T-helper 2 cell treated with Interferon-gamma antibody and Interleukin-4, amounts not matched to agents 100 ng/mL and 5 ng/mL, for 36 hours (primary cell): ENCODE measurements around the gene TTLL12. TPM values are rescaled to one million over a fixed set of nuclear protein-coding genes. Genes with fewer than 3 reads are reported as not detected.
"Not testable (repeated sequence)": the region's sequence is repeated elsewhere in the genome, so short reads cannot be mapped to it uniquely, and the experiment has no call there.

Source experiments
- intact Hi-C: fragments of 100-400 bp; cut with micrococcal nuclease; formaldehyde crosslinking; loops from one replicate; pipeline ENCODE4 v1.15.1; 2023
- total RNA-seq: library from RNA; stranded (reverse); gene quantifications from 2 replicates; pipeline ENCODE4 v1.2.3, GENCODE V29; 2022

Gene TTLL12
- total RNA-seq, 1 donor from 2014 or later: 53.0 TPM

DNA sequence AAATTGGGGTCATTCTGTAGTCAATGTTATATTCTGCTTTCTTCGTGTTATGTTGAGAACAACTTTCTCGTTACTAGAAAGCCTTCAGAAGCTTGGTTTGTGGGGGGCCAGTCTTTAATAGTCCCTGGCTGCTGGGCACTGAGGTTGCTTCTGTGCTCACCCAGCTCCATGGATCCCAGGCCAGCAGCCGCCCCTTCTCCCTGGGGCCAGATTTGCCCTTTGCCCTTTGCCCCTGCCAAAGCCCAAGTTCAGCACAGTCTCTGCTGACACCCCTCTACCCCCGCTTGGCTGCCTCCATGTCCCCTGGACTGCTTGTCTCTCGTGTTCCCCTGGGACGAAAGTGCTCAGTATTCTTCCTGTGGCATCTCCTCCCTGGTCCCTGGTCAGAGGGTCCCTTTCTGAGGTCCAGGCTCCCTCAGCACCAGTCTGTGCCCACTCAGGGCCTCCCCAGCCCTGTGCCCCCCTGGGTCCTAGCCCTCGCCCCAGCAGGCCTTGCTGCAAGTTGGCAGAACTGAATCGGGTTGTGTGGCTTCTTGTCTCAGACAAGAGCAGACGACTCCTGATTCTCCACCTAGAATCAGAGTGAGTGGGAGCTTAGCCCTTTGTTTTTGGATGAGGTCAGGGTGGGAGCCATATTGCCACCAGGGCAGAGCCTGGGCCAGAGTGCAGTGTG, 28.9 kb downstream of the TTLL12 start:
- intact Hi-C loops: no loop called here

DNA sequence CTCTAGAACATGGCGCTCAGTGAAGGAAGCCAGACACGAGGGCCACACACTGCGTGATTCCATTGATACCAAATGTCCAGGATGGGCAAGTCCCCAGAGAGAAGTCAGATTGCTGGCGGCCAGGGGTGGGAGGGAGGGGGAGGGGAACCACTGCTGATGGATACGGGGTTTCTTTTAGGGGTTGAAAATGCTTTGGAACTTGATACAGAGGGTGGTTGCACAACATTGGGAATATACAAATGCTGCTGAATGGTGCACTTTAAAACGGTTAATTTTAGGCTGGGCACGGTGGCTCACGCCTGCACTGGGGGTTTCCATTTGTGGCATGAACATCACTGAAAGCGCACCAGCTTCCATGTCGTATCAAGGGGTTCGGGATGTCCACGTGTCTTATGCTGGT, 30.5 kb downstream of the TTLL12 start:
- intact Hi-C loops: no loop called here

- intact Hi-C loops: no loop called here
These were observed 31.1 kb downstream of the TTLL12 start for GRCh38 chr22:43155789-43156188.

- intact Hi-C loops: loop anchor here (5.0 kb wide), 1 partner anchor 43 kb away; the partner anchor contains the start of gene BIK
These were observed 31.9 kb downstream of the TTLL12 start for GRCh38 chr22:43154887-43155536.

- intact Hi-C loops: loop anchor here (5.0 kb wide), 1 partner anchor 42 kb away; the partner anchor contains the start of gene BIK
These were observed 33.0 kb downstream of the TTLL12 start for GRCh38 chr22:43153899-43154298.

GRCh38 chr22:43152357-43153071, 34.4 kb downstream of the TTLL12 start:
- intact Hi-C loops: loop anchor here (5.0 kb wide), 1 partner anchor 40 kb away; the partner anchor contains the start of gene BIK

DNA sequence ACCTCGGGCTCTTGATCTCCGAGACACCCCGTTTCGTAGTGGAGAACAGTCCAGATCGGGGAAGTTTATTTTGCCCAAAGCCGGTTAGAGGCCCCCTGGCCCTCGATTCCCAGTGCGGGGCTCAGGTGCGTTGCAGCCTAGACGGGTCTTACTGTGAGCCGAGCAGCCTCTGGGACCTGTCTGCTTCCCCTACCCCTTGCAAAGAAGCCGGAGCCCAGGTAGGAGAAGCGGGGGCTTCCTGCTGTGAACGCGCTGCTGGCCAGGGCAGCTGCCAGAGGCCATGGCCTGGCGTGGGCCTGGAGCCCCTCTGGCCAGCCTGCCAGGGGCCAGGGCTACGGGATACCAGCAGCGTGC, 35.0 kb downstream of the TTLL12 start:
- intact Hi-C loops: loop anchor here (5.0 kb wide), 1 partner anchor 40 kb away; the partner anchor contains the start of gene BIK

DNA sequence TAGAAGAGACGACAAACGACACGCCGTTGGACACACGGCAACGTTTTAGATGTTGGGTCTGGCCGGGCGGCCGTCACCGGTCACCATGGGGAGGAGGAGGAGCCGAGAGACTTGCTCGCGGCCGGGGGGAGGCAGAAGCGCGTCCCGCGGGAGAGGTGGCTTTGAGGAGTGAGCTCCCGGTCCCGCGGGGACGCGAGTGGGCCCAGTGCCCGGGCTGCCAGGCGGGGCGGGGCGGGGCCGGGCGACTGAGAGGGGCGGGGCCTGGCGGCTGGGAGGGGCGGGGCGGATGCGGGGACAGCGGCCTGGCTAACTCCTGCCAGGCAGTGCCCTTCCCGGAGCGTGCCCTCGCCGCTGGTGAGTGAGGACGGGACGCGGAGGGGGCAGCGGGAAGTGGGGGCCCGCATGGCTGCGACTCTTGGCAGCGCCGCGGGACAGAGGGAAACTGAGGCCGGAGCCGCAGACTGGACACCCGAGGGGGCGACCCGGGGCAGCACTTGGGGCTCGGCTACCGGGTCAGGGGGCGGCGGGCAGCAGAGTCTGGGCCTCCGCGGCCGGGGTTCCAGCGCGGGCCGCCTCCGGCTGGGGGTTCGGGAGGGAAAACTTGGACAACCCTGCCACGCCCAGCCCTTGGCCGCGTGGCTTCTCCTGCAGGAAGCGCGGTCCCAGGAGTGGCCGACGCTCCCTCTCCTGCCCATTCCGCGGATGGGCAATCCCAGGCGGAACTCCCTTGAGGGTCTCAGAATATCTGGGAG, 35.5 kb downstream of the TTLL12 start, which contains the start of gene TSPO:
TSS of gene TSPO (plus strand) at position 309 of the 752 bp plus-strand sequence. CDS start 7,680 bp downstream, outside the sequence.
- intact Hi-C loops: loop anchor here (2.0 to 5.0 kb wide), 2 partner anchors 35 to 39 kb away; partner anchors contain the start of genes BIK and TTLL12

- intact Hi-C loops: loop anchor here (2.0 to 5.0 kb wide), 2 partner anchors 36 to 38 kb away; partner anchors contain the start of genes BIK and TTLL12
These were observed 36.2 kb downstream of the TTLL12 start for GRCh38 chr22:43150731-43151206.

DNA sequence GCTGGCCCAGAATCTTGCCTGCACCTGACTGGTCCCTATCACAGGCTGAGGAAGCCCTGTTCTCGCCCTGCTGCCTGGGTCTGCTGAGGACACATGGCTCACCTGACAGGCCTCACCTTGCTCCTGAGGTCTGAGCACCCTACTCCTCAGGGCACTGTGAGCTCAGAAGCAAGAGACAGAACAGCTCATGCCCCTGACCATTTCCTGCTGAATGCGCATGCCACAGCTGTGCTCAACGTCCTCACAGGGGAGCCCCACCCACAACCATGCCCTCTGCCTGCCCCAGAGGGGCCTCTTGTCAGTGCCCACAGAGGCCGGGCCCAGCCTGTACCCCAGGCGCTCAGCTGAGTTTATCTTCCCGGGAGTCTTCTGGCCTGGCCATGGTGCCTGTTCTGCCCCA, 38.4 kb downstream of the TTLL12 start:
- intact Hi-C loops: no loop called here

DNA sequence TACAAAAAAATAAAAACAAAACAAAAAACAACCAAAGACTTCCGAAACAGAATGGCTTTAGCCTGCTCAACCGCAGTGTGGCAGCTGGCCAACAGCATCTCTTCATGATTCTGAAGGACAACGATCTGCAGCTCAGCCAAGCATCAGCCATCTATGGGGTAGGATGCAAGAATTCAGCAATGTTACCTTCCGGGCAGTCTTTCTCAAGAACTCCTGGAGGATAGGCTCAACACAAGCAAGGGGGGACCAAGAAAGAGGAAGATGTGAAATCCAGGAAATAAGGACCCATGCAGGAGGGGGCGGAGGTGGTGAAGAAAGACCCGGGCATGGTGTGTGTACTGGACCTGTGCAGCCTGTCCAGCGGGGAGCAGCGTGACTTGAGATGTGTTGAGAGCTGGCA, 39.1 kb downstream of the TTLL12 start:
- intact Hi-C loops: no loop called here

GRCh38 chr22:43146332-43146731, 40.6 kb downstream of the TTLL12 start:
- intact Hi-C loops: not testable (repeated sequence)

- intact Hi-C loops: not testable (repeated sequence)
These were observed 41.6 kb downstream of the TTLL12 start for GRCh38 chr22:43145371-43145770.

DNA sequence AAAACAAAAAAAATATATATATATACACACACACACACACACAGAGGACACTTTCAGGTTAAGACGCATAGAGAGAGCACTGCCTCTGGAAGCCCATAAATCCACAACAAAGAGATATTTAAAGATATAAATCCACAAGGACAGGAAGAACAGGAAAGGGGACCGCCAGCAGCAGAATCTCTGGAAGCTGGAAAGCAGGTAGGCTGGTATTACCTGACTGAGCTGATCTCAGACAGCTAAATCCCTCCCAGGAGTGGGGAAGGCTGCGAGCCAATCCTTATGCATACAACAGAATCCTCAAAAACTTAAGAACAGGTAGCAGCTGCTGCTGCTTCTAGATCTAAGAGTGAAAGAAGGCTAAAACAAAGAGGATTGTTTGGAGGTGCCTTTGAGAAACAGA, 42.0 kb downstream of the TTLL12 start:
- intact Hi-C loops: no loop called here

GRCh38 chr22:43142880-43143562, 43.9 kb downstream of the TTLL12 start, which contains the start of gene MCAT:
Gene MCAT, minus strand, starts transcription at chr22:43143398. Its CDS starts 50 bp downstream, at chr22:43143348.
- intact Hi-C loops: loop anchor here (1.0 to 2.0 kb wide), 2 partner anchors 44 to 54 kb away; partner anchors contain the start of genes TTLL1 and TTLL12

DNA sequence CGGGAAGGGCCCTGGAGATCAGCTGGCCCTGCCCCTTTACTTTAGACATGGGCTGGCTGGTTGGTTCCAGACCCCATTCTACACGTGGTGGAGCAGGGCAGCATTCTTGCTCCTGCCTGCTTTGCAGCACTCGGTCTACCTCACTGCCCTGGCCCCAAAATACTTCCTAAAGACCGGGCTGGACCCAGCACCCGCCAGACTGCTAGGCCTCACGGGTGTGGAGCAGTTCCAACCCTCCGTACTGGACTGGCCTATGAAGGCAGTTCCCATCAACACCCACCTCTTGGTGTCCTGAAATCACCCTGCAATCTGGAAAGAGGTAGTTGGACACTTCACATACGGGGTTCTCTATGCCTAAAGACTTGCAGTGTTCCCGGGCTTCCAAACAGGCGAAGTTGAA, 50.1 kb downstream of the TTLL12 start:
- intact Hi-C loops: no loop called here

DNA sequence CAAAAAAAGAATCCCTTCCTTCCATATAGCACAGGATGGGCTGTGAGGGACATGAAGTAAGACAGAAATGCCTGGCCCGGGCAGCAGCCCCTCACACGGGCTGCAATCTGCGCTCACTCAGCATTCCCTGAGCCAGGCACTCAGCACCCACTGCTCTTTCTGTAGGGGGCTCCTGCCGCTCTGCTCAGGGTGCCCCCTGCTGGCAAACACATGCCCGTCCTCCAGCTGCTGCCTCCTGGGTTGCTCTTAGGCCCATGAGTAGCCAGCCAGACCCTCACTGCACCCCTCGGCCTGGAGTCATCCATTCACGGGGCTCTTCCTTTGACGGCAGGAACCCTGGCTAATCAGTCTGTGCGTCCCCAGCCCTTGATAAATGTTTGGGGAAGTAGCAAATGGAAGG, 50.7 kb downstream of the TTLL12 start:
- intact Hi-C loops: no loop called here

- intact Hi-C loops: no loop called here
These were observed 51.4 kb downstream of the TTLL12 start for GRCh38 chr22:43135565-43135964.

GRCh38 chr22:43134553-43134952, 52.4 kb downstream of the TTLL12 start:
- intact Hi-C loops: no loop called here

GRCh38 chr22:43133401-43133800, 53.5 kb downstream of the TTLL12 start:
- intact Hi-C loops: no loop called here
